Suprapubic skin (tissue), 4 donors: ENCODE results near the gene CXCL12. TPM values are rescaled to one million over a fixed set of nuclear protein-coding genes. Genes with fewer than 3 reads are reported as not detected.

Source experiments
- DNase-seq, 2 donors: peaks; one replicate each; pipeline ENCODE4 v3.0.0-alpha.2; 2019; ENCODE audit warnings: low spot score in 2 of 2
- H3K27ac ChIP-seq: fragments of 200-600 bp; sonication (generic); one replicate; pipeline ENCODE4 v1.5.1; 2019
- H3K27me3 ChIP-seq: fragments of 200-600 bp; sonication (generic); one replicate; pipeline ENCODE4 v1.5.1; 2019
- H3K36me3 ChIP-seq: fragments of 200-600 bp; sonication (generic); one replicate; pipeline ENCODE4 v1.5.1; 2019
- H3K4me1 ChIP-seq: fragments of 200-600 bp; sonication (generic); one replicate; pipeline ENCODE4 v1.5.1; 2019
- H3K4me3 ChIP-seq: fragments of 200-600 bp; sonication (generic); one replicate; pipeline ENCODE4 v1.5.1; 2019; ENCODE audit warnings: mild to moderate bottlenecking
- H3K9me3 ChIP-seq: fragments of 200-600 bp; sonication (generic); one replicate; pipeline ENCODE4 v1.5.1; 2019
- CTCF ChIP-seq, 2 donors: fragments of 200-600 bp in 1 of 2; fragments of 450-650 bp in 1 of 2; sonication (generic) in 1 of 2; IDR thresholded peaks; one replicate each; pipeline ENCODE4 v1.5.1; 2016 to 2019; ENCODE audit warnings: antibody characterized with exemption in 2 of 2, mild to moderate bottlenecking in 1 of 2, moderate library complexity in 1 of 2
- EP300 ChIP-seq: sonication (generic); formaldehyde crosslinking; IDR thresholded peaks from one replicate; pipeline ENCODE4 v1.6.1; 2017; ENCODE audit warnings: antibody characterized with exemption
- POLR2A ChIP-seq, 2 donors: fragments of 450-650 bp; IDR thresholded peaks; one replicate each; pipeline ENCODE4 v1.6.1; 2017; ENCODE audit warnings: antibody characterized with exemption in 2 of 2, mild to moderate bottlenecking in 2 of 2, moderate library complexity in 2 of 2
- POLR2AphosphoS5 ChIP-seq, 3 donors: sonication (generic); formaldehyde crosslinking; IDR thresholded peaks; one replicate each; pipeline ENCODE4 v1.6.1; 2017; ENCODE audit warnings: antibody characterized with exemption in 3 of 3
- WGBS: methylation state at CpG from one replicate; pipeline ENCODE4 v1.1.5; 2018; 5-methylcytosine and 5-hydroxymethylcytosine counted together
- total RNA-seq, 4 donors: library from RNA; depleted of rRNA; stranded (reverse); fragments of >200 nt; gene quantifications; one replicate each; pipeline ENCODE4 v1.1.0, GENCODE V29; 2016

Gene CXCL12
- total RNA-seq, 4 donors from 2014 or later: 13.9 to 44.7 (median 27.6) TPM

GRCh38 chr10:44393834-44394547 lies 9.1 kb upstream of the CXCL12 start:
- TF ChIP-seq POLR2A (IDR thresholded peaks at IDR 0.05): no peak
- no peak for TF ChIP-seq POLR2AphosphoS5 (IDR thresholded peaks at IDR 0.05)
- TF ChIP-seq EP300: no peak
- Histone ChIP-seq H3K36me3 (no peaks in the 10 kb centered on the region), H3K4me3 (no peak overlapping the region), H3K27ac (no peak overlapping the region), H3K4me1 (no peaks in the 10 kb centered on the region), H3K9me3 (no peaks in the 10 kb centered on the region), H3K27me3 (no peaks in the 10 kb centered on the region)
- DNase-seq: no peak
- 89% methylated on average over 5 of the region's 5 CpGs for WGBS

GRCh38 chr10:44393051-44393630 lies 8.2 kb upstream of the CXCL12 start:
- Histone ChIP-seq H3K27ac (no peak overlapping the region), H3K4me1 (no peaks in the 10 kb centered on the region), H3K4me3 (no peak overlapping the region), H3K36me3 (no peaks in the 10 kb centered on the region), H3K9me3 (no peaks in the 10 kb centered on the region), H3K27me3 (no peaks in the 10 kb centered on the region)
- whole genome bisulfite sequencing: 37% methylated on average over 6 of the region's 7 CpGs
- TF ChIP-seq POLR2A (IDR thresholded peaks at IDR 0.05) (no peak), CTCF (IDR thresholded peaks at IDR 0.05) (no peak), POLR2AphosphoS5 (IDR thresholded peaks at IDR 0.05) (no peak), EP300 (no peak)
- no peak for DNase-seq

- H3K4me3 ChIP-seq: no peak overlapping the region
- WGBS: 75% methylated on average over 3 of the region's 3 CpGs
- H3K9me3 ChIP-seq: no peaks in the 10 kb centered on the region
- DNase-seq: no peak
- H3K27me3 ChIP-seq: no peaks in the 10 kb centered on the region
- H3K4me1 ChIP-seq: no peaks in the 10 kb centered on the region
- H3K36me3 ChIP-seq: no peaks in the 10 kb centered on the region
- TF ChIP-seq CTCF (IDR thresholded peaks at IDR 0.05) (no peak), EP300 (no peak), POLR2A (IDR thresholded peaks at IDR 0.05) (no peak), POLR2AphosphoS5 (IDR thresholded peaks at IDR 0.05) (no peak)
- H3K27ac ChIP-seq: no peak overlapping the region
Measured at GRCh38 chr10:44392420-44392819, 7.5 kb upstream of the CXCL12 start.

- no peak for DNase-seq
- no peak overlapping the region for H3K4me3 ChIP-seq
- WGBS: 75% methylated on average over 2 of the region's 2 CpGs
- no peaks in the 10 kb centered on the region for H3K36me3 ChIP-seq
- no peak for TF ChIP-seq EP300
- TF ChIP-seq CTCF (IDR thresholded peaks at IDR 0.05): no peak
- TF ChIP-seq POLR2AphosphoS5 (IDR thresholded peaks at IDR 0.05): no peak
- TF ChIP-seq POLR2A (IDR thresholded peaks at IDR 0.05): no peak
- no peaks in the 10 kb centered on the region for H3K9me3 ChIP-seq
- H3K27me3 ChIP-seq: peaks cover under 1% of the 10 kb centered on the region
- no peak overlapping the region for H3K27ac ChIP-seq
- H3K4me1 ChIP-seq: no peaks in the 10 kb centered on the region
Measured at GRCh38 chr10:44391981-44392380, 7.1 kb upstream of the CXCL12 start.

- DNase-seq: no peak
- H3K4me3 ChIP-seq: no peak overlapping the region
- 65% methylated on average over 3 of the region's 3 CpGs for WGBS
- no peak overlapping the region for H3K27ac ChIP-seq
- peaks cover 13% of the 10 kb centered on the region for H3K27me3 ChIP-seq
- no peak for TF ChIP-seq CTCF (IDR thresholded peaks at IDR 0.05)
- no peak for TF ChIP-seq EP300
- no peak for TF ChIP-seq POLR2AphosphoS5 (IDR thresholded peaks at IDR 0.05)
- H3K9me3 ChIP-seq: no peaks in the 10 kb centered on the region
- no peaks in the 10 kb centered on the region for H3K36me3 ChIP-seq
- H3K4me1 ChIP-seq: peaks cover 5% of the 10 kb centered on the region
Measured at GRCh38 chr10:44390585-44391072, 5.7 kb upstream of the CXCL12 start.
